ENCODE data around the gene GNB5. TPM values are rescaled to one million over a fixed set of nuclear protein-coding genes. Genes with fewer than 3 reads are reported as not detected.

The GNB5 gene
- total and polyA plus RNA-seq, 2 of the 13 experiments (the other 11 are each of a cell fraction or from before 2014, with no cell fraction given), result 13.7 to 14.4 TPM

GRCh38 chr15:52162876-52163275, 28.3 kb downstream of the GNB5 start:
- no peak overlapping the region for H3K9ac ChIP-seq (ENCODE audit: insufficient read depth, low read depth, low read length)
- ATAC-seq, result no peak
- no peaks in the 10 kb centered on the region for H3K79me2 ChIP-seq (ENCODE audit: insufficient read depth, low read length)
- no peaks in the 10 kb centered on the region for H3K4me1 ChIP-seq (ENCODE audit: insufficient read depth, low read length)
- H3K4me2 ChIP-seq (ENCODE audit: low read depth, low read length), result no peak overlapping the region
- in situ Hi-C loops (cut with HindIII; ENCODE audit: extremely low pct_ligation_motif_present, low pct_unique_long_range_greater_than_20kb) (no loop called here), intact Hi-C loops (cut with micrococcal nuclease; ENCODE audit: unreplicated experiment) (loop anchor here (1.0 kb wide), 1 partner anchor 45 kb away; no protein-coding TSS in a partner anchor)
- no peaks in the 10 kb centered on the region for H3K27me3 ChIP-seq (ENCODE audit: control insufficient read depth in 1 of 2, insufficient read depth in 2 of 2, low read length in 2 of 2)
- H3K4me3 ChIP-seq (replicated peaks in 1 of 3; ENCODE audit: insufficient read depth in 1 of 3, low read depth in 2 of 3, low read length in 3 of 3), result no peak overlapping the region
- H3K9me3 ChIP-seq (ENCODE audit: low read length), result no peaks in the 10 kb centered on the region
- no TSS peak for BruUV-seq (replicated peaks)
- no peak overlapping the region for H3K27ac ChIP-seq (ENCODE audit: extremely low read length, insufficient read depth, low read length)
- no peaks in the 10 kb centered on the region for H4K20me1 ChIP-seq (ENCODE audit: insufficient read depth, low read length)
- DNase-seq (ENCODE audit: low spot score), result no peak
- 90% methylated on average over 22 of the region's 22 CpGs for WGBS (ENCODE audit: low lambda C conversion rate)
- FAIRE-seq, result no peak
- ChIA-PET POLR2A (no interaction called here), CTCF (ENCODE audit: low intra/inter-chr PET ratio, low total read pairs) (interaction anchor here (1.8 kb wide), 1 partner anchor 46 kb away, joined by 4 read pairs; no protein-coding TSS in a partner anchor)
- H3K36me3 ChIP-seq (replicated peaks in 1 of 2; ENCODE audit: control insufficient read depth in 1 of 2, insufficient read depth in 2 of 2, low read length in 2 of 2), result peaks cover 0 to 13% of the 10 kb centered on the region in 2 experiments; a peak in 2 of 5 replicates
- no peak overlapping the region for H2AFZ ChIP-seq (ENCODE audit: low read length)
- TF ChIP-seq SPEN (CRISPR knock-in tag; IDR thresholded peaks at IDR 0.05; ENCODE audit: low read depth) (no peak), ZNF552 (CRISPR knock-in tag; IDR thresholded peaks at IDR 0.05; ENCODE audit: borderline replicate concordance) (no peak), FOXK2 (IDR thresholded peaks at IDR 0.05) (no peak), TEAD3 (CRISPR knock-in tag; optimal IDR thresholded peaks at IDR 0.05; ENCODE audit: borderline replicate concordance) (no peak), PHF21A (CRISPR knock-in tag; IDR thresholded peaks at IDR 0.05) (no peak), SAFB2 (CRISPR knock-in tag; IDR thresholded peaks at IDR 0.05; ENCODE audit: borderline replicate concordance, low read depth) (no peak)
- TF ChIP-seq, protein P1, sequence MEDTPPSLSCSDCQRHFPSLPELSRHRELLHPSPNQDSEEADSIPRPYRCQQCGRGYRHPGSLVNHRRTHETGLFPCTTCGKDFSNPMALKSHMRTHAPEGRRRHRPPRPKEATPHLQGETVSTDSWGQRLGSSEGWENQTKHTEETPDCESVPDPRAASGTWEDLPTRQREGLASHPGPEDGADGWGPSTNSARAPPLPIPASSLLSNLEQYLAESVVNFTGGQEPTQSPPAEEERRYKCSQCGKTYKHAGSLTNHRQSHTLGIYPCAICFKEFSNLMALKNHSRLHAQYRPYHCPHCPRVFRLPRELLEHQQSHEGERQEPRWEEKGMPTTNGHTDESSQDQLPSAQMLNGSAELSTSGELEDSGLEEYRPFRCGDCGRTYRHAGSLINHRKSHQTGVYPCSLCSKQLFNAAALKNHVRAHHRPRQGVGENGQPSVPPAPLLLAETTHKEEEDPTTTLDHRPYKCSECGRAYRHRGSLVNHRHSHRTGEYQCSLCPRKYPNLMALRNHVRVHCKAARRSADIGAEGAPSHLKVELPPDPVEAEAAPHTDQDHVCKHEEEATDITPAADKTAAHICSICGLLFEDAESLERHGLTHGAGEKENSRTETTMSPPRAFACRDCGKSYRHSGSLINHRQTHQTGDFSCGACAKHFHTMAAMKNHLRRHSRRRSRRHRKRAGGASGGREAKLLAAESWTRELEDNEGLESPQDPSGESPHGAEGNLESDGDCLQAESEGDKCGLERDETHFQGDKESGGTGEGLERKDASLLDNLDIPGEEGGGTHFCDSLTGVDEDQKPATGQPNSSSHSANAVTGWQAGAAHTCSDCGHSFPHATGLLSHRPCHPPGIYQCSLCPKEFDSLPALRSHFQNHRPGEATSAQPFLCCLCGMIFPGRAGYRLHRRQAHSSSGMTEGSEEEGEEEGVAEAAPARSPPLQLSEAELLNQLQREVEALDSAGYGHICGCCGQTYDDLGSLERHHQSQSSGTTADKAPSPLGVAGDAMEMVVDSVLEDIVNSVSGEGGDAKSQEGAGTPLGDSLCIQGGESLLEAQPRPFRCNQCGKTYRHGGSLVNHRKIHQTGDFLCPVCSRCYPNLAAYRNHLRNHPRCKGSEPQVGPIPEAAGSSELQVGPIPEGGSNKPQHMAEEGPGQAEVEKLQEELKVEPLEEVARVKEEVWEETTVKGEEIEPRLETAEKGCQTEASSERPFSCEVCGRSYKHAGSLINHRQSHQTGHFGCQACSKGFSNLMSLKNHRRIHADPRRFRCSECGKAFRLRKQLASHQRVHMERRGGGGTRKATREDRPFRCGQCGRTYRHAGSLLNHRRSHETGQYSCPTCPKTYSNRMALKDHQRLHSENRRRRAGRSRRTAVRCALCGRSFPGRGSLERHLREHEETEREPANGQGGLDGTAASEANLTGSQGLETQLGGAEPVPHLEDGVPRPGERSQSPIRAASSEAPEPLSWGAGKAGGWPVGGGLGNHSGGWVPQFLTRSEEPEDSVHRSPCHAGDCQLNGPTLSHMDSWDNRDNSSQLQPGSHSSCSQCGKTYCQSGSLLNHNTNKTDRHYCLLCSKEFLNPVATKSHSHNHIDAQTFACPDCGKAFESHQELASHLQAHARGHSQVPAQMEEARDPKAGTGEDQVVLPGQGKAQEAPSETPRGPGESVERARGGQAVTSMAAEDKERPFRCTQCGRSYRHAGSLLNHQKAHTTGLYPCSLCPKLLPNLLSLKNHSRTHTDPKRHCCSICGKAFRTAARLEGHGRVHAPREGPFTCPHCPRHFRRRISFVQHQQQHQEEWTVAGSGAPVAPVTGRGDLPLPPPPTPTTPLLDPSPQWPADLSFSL (CRISPR knock-in tag; IDR thresholded peaks at IDR 0.05), result no peak
- TF ChIP-seq, protein P2, sequence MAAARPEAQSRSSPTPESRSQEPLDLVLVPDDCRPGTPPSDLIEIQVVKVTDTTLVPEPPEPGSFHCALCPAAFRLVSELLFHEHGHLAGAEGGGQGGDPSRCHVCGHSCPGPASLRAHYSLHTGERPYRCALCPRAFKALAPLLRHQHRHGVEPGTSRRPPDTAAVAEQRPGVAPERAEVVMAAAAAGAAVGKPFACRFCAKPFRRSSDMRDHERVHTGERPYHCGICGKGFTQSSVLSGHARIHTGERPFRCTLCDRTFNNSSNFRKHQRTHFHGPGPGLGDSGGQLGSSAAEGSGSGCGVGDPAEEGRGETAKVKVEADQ (CRISPR knock-in tag; IDR thresholded peaks at IDR 0.05; ENCODE audit: borderline replicate concordance), result no peak
- TF ChIP-seq, protein P3, sequence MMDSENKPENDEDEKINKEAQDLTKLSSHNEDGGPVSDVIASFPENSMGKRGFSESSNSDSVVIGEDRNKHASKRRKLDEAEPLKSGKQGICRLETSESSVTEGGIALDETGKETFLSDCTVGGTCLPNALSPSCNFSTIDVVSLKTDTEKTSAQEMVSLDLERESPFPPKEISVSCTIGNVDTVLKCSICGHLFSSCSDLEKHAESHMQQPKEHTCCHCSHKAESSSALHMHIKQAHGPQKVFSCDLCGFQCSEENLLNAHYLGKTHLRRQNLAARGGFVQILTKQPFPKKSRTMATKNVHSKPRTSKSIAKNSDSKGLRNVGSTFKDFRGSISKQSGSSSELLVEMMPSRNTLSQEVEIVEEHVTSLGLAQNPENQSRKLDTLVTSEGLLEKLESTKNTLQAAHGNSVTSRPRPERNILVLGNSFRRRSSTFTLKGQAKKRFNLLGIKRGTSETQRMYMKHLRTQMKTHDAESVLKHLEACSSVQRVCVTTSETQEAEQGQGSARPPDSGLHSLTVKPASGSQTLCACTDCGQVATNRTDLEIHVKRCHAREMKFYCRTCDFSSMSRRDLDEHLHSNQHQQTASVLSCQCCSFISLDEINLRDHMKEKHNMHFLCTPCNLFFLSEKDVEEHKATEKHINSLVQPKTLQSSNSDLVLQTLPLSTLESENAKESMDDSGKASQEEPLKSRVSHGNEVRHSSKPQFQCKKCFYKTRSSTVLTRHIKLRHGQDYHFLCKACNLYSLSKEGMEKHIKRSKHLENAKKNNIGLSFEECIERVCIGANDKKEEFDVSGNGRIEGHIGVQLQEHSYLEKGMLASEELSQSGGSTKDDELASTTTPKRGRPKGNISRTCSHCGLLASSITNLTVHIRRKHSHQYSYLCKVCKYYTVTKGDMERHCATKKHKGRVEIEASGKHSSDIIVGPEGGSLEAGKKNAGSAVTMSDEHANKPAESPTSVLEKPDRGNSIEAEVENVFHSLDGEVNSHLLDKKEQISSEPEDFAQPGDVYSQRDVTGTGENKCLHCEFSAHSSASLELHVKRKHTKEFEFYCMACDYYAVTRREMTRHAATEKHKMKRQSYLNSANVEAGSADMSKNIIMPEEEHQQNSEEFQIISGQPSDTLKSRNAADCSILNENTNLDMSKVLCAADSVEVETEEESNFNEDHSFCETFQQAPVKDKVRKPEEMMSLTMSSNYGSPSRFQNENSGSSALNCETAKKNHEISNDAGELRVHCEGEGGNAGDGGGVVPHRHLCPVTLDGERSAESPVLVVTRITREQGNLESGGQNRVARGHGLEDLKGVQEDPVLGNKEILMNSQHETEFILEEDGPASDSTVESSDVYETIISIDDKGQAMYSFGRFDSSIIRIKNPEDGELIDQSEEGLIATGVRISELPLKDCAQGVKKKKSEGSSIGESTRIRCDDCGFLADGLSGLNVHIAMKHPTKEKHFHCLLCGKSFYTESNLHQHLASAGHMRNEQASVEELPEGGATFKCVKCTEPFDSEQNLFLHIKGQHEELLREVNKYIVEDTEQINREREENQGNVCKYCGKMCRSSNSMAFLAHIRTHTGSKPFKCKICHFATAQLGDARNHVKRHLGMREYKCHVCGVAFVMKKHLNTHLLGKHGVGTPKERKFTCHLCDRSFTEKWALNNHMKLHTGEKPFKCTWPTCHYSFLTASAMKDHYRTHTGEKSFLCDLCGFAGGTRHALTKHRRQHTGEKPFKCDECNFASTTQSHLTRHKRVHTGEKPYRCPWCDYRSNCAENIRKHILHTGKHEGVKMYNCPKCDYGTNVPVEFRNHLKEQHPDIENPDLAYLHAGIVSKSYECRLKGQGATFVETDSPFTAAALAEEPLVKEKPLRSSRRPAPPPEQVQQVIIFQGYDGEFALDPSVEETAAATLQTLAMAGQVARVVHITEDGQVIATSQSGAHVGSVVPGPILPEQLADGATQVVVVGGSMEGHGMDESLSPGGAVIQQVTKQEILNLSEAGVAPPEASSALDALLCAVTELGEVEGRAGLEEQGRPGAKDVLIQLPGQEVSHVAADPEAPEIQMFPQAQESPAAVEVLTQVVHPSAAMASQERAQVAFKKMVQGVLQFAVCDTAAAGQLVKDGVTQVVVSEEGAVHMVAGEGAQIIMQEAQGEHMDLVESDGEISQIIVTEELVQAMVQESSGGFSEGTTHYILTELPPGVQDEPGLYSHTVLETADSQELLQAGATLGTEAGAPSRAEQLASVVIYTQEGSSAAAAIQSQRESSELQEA (CRISPR knock-in tag; IDR thresholded peaks at IDR 0.05; ENCODE audit: not compliant biosample characterization), result no peak

All from HepG2 (cell line).